SKM-1 treated with dmso at 0.1 percent for 144 hours (cell line): Measurements from ENCODE around the gene GPSM1.

Experiments used
- DNase-seq: peaks from one replicate; lab custom pipeline; 2025; ENCODE audit not compliant: unreplicated experiment; lab: John Stamatoyannopoulos, UW

GPSM1 gene

DNA sequence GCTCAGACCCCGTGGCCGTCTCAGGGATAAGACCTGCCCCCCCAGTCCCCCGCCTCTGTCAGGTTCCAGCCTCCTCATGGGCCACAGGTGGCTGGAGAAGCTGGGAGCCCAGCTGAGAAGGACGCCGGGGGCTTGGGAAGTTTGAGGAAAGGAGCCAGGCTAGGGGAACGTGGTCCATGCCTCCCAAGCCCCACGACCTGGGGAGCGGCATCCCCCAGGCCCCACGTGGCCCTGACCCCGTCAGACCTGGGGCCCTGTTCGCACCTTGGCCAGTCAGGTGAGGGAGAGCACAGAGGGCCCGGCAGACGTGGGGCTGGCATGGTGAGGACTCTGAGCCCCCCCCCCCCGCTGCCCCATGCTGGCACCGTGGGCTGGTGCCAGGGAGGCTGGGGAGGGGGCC, 3.7 kb downstream of the GPSM1 start:
- no peak for DNase-seq

DNA sequence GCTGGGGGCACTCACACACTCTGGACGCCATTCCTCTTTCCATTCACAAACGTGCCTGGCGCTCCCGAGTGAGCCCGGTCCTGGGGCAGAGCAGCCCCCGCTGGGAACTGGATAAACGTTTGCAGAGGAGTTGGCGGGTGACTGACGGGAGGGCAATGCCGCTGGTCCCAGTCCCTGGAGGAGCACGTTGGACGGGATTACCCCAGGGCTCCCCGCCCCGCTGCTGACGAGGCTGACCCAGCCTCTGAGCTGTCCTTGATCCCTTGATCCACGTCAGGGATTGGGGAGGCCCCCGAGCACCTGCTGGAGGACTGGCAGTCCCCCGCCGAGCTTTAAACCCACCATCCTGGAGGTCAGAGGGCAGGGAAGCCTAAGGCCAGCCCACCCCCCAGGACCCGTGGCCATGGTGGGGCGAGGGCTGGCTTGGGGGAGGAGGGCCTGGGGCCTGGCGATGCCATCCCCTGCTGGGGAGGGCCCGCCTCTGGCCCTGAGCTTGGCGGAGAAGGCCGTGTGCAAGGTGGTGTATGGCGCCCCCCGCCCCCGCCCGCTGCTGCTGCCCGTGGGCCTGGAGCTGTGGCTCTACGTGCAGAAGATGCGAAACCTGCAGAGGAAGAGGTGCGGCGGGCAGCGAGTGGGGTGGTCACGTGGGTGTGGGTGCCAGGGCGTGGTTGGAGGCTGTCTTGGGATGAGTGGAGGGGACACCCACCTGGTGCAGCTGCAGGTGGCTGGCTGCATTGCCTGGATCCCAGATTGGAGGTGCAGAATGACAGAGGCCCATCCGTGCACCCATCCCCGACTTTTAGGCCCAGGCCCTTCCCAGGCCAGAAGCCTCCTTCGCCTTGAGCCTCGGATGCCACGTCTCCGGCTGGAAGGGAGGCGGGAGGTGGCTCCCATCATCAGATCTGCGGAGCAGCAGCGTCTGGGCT, 4.5 kb downstream of the GPSM1 start:
- no peak for DNase-seq

- no peak for DNase-seq
Measured at GRCh38 chr9:136332482-136332983, 5.2 kb downstream of the GPSM1 start.

DNA sequence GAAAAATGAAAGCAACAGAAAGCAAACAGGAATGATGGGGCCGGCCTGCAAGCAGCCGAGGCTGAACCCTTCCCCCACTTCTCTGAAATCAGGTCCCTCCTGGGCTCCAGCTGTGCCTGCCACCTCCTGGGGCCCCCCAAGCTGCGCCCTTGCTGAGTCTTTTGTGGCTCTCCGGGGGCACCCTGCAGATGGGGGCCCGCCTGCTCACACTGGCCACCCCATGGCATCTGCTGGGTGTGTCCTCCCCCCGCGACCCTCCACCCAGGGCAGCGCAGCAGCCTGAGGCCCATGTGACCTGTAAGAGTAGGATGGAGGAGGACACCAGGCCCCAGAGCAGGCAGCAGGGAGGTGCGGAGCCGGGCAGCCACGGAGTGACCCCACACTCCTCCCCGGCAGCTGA, 5.7 kb downstream of the GPSM1 start:
- no peak for DNase-seq

DNA sequence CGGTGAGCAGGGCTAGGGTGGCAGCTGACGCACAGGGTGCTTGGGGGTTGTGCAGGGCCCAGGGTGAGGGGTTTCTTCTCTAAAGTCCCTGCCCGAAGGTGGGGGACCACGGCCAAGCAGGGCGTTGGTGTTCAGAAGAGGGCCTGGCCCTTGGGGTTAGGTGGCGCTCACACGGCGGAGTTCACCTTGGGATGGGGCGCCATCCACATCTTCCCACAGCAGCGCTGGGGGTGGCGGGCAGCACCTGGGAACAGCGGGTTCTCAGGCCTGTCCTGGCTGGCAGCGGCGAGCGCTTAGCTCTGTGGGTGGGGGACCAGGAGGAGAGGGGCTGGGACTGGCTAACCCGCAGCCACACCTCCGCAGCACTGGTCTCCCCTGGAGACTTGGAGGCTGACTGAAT, 6.1 kb downstream of the GPSM1 start:
- DNase-seq: no peak

GRCh38 chr9:136334541-136334940, 7.2 kb downstream of the GPSM1 start:
- DNase-seq: no peak

- DNase-seq: no peak
Measured at GRCh38 chr9:136335296-136336155, 8.2 kb downstream of the GPSM1 start.

GRCh38 chr9:136336156-136336870, 9.0 kb downstream of the GPSM1 start:
- no peak for DNase-seq

- no peak for DNase-seq
Measured at GRCh38 chr9:136336881-136337280, 9.5 kb downstream of the GPSM1 start.

DNA sequence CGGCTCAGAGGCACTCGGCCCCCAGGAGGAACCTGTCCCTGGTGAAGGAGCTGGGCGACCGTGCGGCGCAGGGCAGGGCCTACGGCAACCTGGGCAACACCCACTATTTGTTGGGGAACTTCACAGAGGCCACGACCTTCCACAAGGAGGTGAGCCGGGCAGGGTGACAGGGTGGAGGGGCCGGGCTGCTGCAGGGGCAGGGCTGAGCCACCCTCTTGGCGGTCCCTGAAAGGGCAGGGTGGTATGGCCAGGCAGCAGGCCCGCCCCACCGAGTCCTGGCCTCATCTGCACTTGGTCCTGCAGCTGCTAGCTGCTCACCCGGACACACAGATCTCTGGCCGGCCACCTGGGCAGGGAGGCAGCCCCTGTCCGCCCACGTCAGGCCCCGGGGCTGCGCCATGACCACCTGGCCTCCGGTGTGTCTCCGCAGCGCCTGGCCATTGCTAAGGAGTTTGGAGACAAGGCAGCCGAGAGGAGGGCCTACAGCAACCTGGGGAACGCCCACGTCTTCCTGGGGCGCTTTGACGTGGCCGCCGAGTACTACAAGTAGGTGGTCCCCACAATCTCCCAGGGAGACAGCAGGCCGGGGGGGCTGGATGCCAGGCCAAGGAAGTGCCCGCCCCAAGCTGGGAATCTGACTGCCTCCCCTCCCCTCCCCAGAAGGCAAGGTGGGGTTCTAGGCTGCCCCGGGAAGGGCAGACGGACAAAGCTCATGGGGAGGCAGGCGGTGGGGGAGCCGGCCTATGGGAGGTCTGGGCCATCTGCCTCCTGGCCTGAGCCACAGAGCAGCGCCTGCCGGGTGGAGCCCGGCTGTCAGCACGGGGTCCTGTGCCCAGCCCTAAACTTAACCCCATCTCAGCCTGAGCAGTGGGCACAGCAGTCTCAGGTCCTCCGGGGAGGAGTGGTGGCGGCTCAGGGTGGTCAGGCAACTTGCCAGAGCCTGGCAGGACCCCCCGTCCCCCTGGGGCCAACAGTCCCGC, 10.4 kb downstream of the GPSM1 start:
- no peak for DNase-seq

GRCh38 chr9:136338511-136338910, 11.2 kb downstream of the GPSM1 start:
- DNase-seq: no peak

- DNase-seq: peak; percentile 47
Measured at GRCh38 chr9:136339173-136339957, 12.0 kb downstream of the GPSM1 start.

DNA sequence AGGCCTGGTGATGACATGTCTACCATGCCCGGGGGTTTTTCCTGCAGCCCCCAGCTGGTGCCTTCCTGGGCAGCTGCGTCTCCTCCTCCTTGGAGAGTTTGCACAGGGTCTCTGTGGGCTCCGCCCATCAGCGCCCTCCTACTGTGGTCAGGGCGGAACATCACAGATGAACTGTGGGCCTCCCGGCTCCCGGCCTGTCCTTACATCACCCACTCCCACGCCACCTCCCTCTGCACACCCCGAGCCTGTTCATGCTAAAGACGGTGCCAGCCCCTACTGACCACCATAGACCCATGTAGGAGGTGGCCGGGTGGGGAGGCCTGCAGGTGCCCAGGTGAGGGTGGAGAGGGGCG, 12.6 kb downstream of the GPSM1 start:
- no peak for DNase-seq

DNA sequence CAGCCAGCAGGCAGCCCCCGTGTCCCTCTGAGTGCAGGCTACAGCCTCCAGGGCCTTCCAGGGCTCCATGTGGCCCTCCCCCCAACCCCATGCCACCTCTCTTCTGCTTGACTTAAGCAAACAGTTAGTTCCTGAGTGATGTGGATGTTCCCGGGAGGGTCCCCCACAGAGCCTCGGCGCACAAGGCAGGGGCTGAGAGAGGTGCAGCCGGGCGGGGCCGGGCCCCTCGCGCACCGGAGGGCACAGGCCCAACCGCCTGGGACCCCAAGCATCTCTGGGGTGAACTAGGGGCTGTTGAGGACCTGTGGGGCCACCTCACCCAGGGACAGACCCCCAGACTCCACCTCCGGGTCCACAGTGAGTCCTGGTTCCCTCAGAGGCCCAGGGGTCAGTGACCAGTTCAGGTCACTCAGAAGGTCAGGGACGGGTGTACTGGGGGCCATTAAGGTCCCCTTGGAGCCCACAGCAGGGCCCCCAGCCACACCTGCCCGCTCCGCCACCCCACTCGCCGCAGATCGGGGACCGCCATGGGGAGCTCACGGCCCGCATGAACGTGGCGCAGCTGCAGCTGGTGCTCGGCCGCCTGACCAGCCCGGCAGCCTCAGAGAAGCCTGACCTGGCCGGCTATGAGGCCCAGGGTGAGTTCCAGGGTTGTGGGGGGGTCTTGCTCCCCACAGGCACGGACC, 13.2 kb downstream of the GPSM1 start:
- no peak for DNase-seq

GRCh38 chr9:136341042-136341655, 13.8 kb downstream of the GPSM1 start:
- DNase-seq: no peak

- DNase-seq: no peak
Measured at GRCh38 chr9:136341769-136342168, 14.4 kb downstream of the GPSM1 start.

DNA sequence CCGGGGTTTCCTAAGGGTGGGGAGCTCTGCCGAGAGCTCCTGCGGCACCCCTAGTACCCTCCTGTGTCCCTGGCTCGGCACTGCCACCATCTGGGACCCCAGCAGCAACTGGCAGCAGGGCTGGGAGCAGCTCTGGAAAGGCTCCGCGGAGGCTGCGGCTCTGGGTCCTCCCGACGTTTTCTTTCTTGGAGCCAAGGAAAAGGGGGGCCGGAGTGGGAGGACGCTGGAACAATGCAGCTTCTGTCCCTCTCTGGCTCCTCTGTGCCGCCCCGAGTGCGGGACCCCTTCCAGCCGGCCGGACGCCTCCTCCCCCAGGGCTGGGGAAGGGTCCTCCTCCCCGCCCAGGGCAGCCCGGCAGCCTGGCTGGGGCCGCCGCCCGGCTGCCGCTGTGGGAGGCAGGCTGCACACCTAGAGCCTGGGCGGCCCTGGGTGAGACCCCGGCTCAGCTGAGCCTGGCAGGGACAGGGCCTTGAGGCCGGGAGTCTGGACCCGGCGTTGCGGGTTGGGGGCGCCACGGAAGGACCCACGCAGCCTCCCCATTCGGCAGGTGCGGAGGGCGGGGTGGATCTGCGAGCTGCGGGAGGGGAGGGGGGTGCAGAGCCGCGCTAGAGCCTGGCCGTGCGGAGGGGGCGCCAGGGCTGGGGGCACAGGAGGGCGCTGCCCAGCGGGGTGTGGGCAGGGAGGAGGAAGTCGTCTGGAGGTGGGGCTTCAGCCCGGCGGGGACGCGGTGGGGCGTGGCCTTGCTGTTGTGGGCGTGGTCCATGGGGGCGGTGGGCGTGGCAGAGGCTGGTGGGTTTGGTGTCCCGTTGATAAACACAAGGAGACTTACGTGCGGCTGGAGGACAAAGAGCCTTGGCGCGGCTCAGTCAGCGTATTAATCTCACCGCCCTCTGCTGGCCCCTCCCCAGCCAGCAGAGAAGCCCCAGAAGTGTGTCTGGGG, 15.1 kb downstream of the GPSM1 start:
- DNase-seq: no peak
